ENCODE measurements around the gene DOCK6.

DOCK6 gene

GRCh38 chr19:11261971-11262839 is at the start of gene DOCK6:
TSS of gene DOCK6 (minus strand) at chr19:11262524. CDS start at chr19:11262440, 84 bp downstream.
- peak within 1 kb of the TSS; percentile 64 for H3K4me3 Mint-ChIP-seq
- DNase-seq (peak; percentile 48), ATAC-seq (peak; percentile 40)
- no peak within 1 kb of the TSS for H3K27ac Mint-ChIP-seq
- H3K4me1 Mint-ChIP-seq, result no peaks in the 10 kb centered on the region
- H3K9me3 Mint-ChIP-seq, result no peaks in the 10 kb centered on the region
- H3K27me3 Mint-ChIP-seq, result peaks cover 50% of the 10 kb centered on the region
- no peaks in the 10 kb centered on the region for H3K36me3 Mint-ChIP-seq (ENCODE audit: low read depth)

- Mint-ChIP-seq H3K4me1 (no peaks in the 10 kb centered on the region), H3K27ac (no peak overlapping the region), H3K27me3 (peaks cover 6% of the 10 kb centered on the region), H3K9me3 (no peaks in the 10 kb centered on the region), H3K36me3 (ENCODE audit: low read depth) (no peaks in the 10 kb centered on the region), H3K4me3 (no peak overlapping the region)
- ATAC-seq, result no peak
- DNase-seq, result no peak
These were observed 44.0 kb upstream of the DOCK6 start for GRCh38 chr19:11306337-11306736.

- Mint-ChIP-seq H3K4me3 (no peak overlapping the region), H3K27ac (no peak overlapping the region), H3K9me3 (no peaks in the 10 kb centered on the region), H3K4me1 (no peaks in the 10 kb centered on the region), H3K27me3 (peaks cover 5% of the 10 kb centered on the region), H3K36me3 (ENCODE audit: low read depth) (no peaks in the 10 kb centered on the region)
- no peak for DNase-seq
- ATAC-seq, result no peak
These were observed 42.6 kb upstream of the DOCK6 start for GRCh38 chr19:11304936-11305335.

- Mint-ChIP-seq H3K27me3 (peaks cover under 1% of the 10 kb centered on the region), H3K36me3 (ENCODE audit: low read depth) (no peaks in the 10 kb centered on the region), H3K4me3 (no peak overlapping the region), H3K9me3 (no peaks in the 10 kb centered on the region), H3K4me1 (no peaks in the 10 kb centered on the region), H3K27ac (no peak overlapping the region)
- DNase-seq (no peak), ATAC-seq (no peak)
These were observed 38.4 kb upstream of the DOCK6 start for GRCh38 chr19:11300811-11301120.

- DNase-seq (no peak), ATAC-seq (no peak)
- no peak overlapping the region for H3K4me3 Mint-ChIP-seq
- no peak overlapping the region for H3K27ac Mint-ChIP-seq
- no peaks in the 10 kb centered on the region for H3K36me3 Mint-ChIP-seq (ENCODE audit: low read depth)
- H3K9me3 Mint-ChIP-seq, result no peaks in the 10 kb centered on the region
- H3K4me1 Mint-ChIP-seq, result no peaks in the 10 kb centered on the region
- H3K27me3 Mint-ChIP-seq, result peaks cover 5% of the 10 kb centered on the region
These were observed 37.9 kb upstream of the DOCK6 start for GRCh38 chr19:11299946-11300810.

GRCh38 chr19:11296264-11296663 is 33.9 kb upstream of the DOCK6 start:
- no peak for DNase-seq
- Mint-ChIP-seq H3K4me3 (no peak overlapping the region), H3K27ac (no peak overlapping the region), H3K9me3 (no peaks in the 10 kb centered on the region), H3K36me3 (ENCODE audit: low read depth) (no peaks in the 10 kb centered on the region), H3K4me1 (peaks cover 9% of the 10 kb centered on the region), H3K27me3 (peaks cover 21% of the 10 kb centered on the region)
- no peak for ATAC-seq

- Mint-ChIP-seq H3K4me3 (no peak within 1 kb of the TSS), H3K36me3 (ENCODE audit: low read depth) (no peaks in the 10 kb centered on the region), H3K9me3 (no peaks in the 10 kb centered on the region), H3K27me3 (peaks cover 21% of the 10 kb centered on the region), H3K27ac (no peak within 1 kb of the TSS), H3K4me1 (peaks cover 9% of the 10 kb centered on the region)
- ATAC-seq (no peak), DNase-seq (no peak)
These were observed 33.4 kb upstream of the DOCK6 start, which contains the start of gene TSPAN16 for GRCh38 chr19:11295665-11296245. TSS of gene TSPAN16 (plus strand) at chr19:11296160. CDS start at chr19:11296298, 138 bp downstream.

GRCh38 chr19:11295180-11295579 is 32.9 kb upstream of the DOCK6 start:
- Mint-ChIP-seq H3K27me3 (peaks cover 21% of the 10 kb centered on the region), H3K4me1 (peaks cover 9% of the 10 kb centered on the region), H3K4me3 (no peak overlapping the region), H3K27ac (no peak overlapping the region), H3K9me3 (no peaks in the 10 kb centered on the region), H3K36me3 (ENCODE audit: low read depth) (no peaks in the 10 kb centered on the region)
- DNase-seq (no peak), ATAC-seq (no peak)

- Mint-ChIP-seq H3K9me3 (no peaks in the 10 kb centered on the region), H3K36me3 (ENCODE audit: low read depth) (no peaks in the 10 kb centered on the region), H3K4me1 (peaks cover 9% of the 10 kb centered on the region), H3K4me3 (peak overlapping the region; percentile 43), H3K27me3 (peaks cover 27% of the 10 kb centered on the region), H3K27ac (no peak overlapping the region)
- DNase-seq (peak; percentile 90), ATAC-seq (peak; percentile 96)
These were observed 31.4 kb upstream of the DOCK6 start for GRCh38 chr19:11293433-11294389.

GRCh38 chr19:11291991-11292390 is 29.7 kb upstream of the DOCK6 start:
- no peak for ATAC-seq
- Mint-ChIP-seq H3K36me3 (ENCODE audit: low read depth) (no peaks in the 10 kb centered on the region), H3K9me3 (no peaks in the 10 kb centered on the region), H3K4me1 (peaks cover 13% of the 10 kb centered on the region), H3K27me3 (peaks cover 37% of the 10 kb centered on the region), H3K27ac (no peak overlapping the region), H3K4me3 (no peak overlapping the region)
- DNase-seq, result no peak

- Mint-ChIP-seq H3K36me3 (ENCODE audit: low read depth) (no peaks in the 10 kb centered on the region), H3K27me3 (peaks cover 41% of the 10 kb centered on the region), H3K4me3 (no peak overlapping the region), H3K9me3 (no peaks in the 10 kb centered on the region), H3K27ac (no peak overlapping the region), H3K4me1 (peaks cover 17% of the 10 kb centered on the region)
- ATAC-seq (no peak), DNase-seq (no peak)
These were observed 29.1 kb upstream of the DOCK6 start for GRCh38 chr19:11291415-11291814.

GRCh38 chr19:11290256-11290655 is 27.9 kb upstream of the DOCK6 start:
- no peak for ATAC-seq
- no peak for DNase-seq
- H3K9me3 Mint-ChIP-seq, result no peaks in the 10 kb centered on the region
- H3K27ac Mint-ChIP-seq, result no peak overlapping the region
- peaks cover 17% of the 10 kb centered on the region for H3K4me1 Mint-ChIP-seq
- H3K27me3 Mint-ChIP-seq, result peaks cover 38% of the 10 kb centered on the region
- no peaks in the 10 kb centered on the region for H3K36me3 Mint-ChIP-seq (ENCODE audit: low read depth)
- H3K4me3 Mint-ChIP-seq, result no peak overlapping the region

- peaks cover 33% of the 10 kb centered on the region for H3K27me3 Mint-ChIP-seq
- no peak overlapping the region for H3K4me3 Mint-ChIP-seq
- H3K4me1 Mint-ChIP-seq, result peaks cover 9% of the 10 kb centered on the region
- no peaks in the 10 kb centered on the region for H3K9me3 Mint-ChIP-seq
- H3K36me3 Mint-ChIP-seq (ENCODE audit: low read depth), result no peaks in the 10 kb centered on the region
- ATAC-seq (no peak), DNase-seq (no peak)
- H3K27ac Mint-ChIP-seq, result no peak overlapping the region
These were observed 26.0 kb upstream of the DOCK6 start for GRCh38 chr19:11288349-11288748.
